H9 (cell line): ENCODE measurements around the gene CFAP46. TPM values are rescaled to one million over a fixed set of nuclear protein-coding genes. Genes with fewer than 3 reads are reported as not detected.

Source experiments
- DNase-seq: peaks from one replicate; pipeline ENCODE4 v3.0.0-alpha.2; 2017
- H2AFZ ChIP-seq: one replicate; pipeline ENCODE4 v1.6.1; 2013; ENCODE audit warnings: mild to moderate bottlenecking, low read length, control low read depth, moderate library complexity
- H2AK5ac ChIP-seq: 2 replicates; pipeline ENCODE4 v1.6.1; 2013; ENCODE audit warnings: low read length, control low read depth, mixed read lengths; ENCODE audit not compliant: insufficient read length
- H2BK120ac ChIP-seq: one replicate; pipeline ENCODE4 v1.6.1; 2013; ENCODE audit warnings: low read depth, mild to moderate bottlenecking, low read length, control low read depth, inconsistent platforms; ENCODE audit not compliant: poor library complexity, severe bottlenecking
- H2BK12ac ChIP-seq: 2 replicates; pipeline ENCODE4 v1.6.1; 2013; ENCODE audit warnings: low read length, control low read depth, mixed read lengths, low read depth; ENCODE audit not compliant: insufficient read length
- H2BK15ac ChIP-seq: 2 replicates; pipeline ENCODE4 v1.6.1; 2013; ENCODE audit warnings: low read depth, low read length, control low read depth
- H2BK20ac ChIP-seq: one replicate; pipeline ENCODE4 v1.6.1; 2013; ENCODE audit warnings: low read depth, mild to moderate bottlenecking, low read length, control low read depth, inconsistent platforms; ENCODE audit not compliant: poor library complexity, severe bottlenecking
- H2BK5ac ChIP-seq: 2 replicates; pipeline ENCODE4 v1.6.1; 2013; ENCODE audit warnings: low read length, control low read depth, mixed read lengths; ENCODE audit not compliant: insufficient read length
- H3K14ac ChIP-seq: 2 replicates; pipeline ENCODE4 v1.6.1; 2013; ENCODE audit warnings: low read length, control low read depth; ENCODE audit not compliant: insufficient read depth
- H3K18ac ChIP-seq: 2 replicates; pipeline ENCODE4 v1.6.1; 2013; ENCODE audit warnings: low read depth, mild to moderate bottlenecking, mixed read lengths, low read length, control low read depth; ENCODE audit not compliant: insufficient read length
- H3K23ac ChIP-seq: 2 replicates; pipeline ENCODE4 v1.6.1; 2013; ENCODE audit warnings: low read length, control low read depth, mixed read lengths, low read depth; ENCODE audit not compliant: insufficient read length
- H3K23me2 ChIP-seq: 2 replicates; pipeline ENCODE4 v1.6.1; 2013; ENCODE audit warnings: low read depth, mild to moderate bottlenecking, mixed read lengths, low read length, control low read depth; ENCODE audit not compliant: insufficient read length, poor library complexity, severe bottlenecking
- H3K27ac ChIP-seq: 2 replicates; pipeline ENCODE4 v1.5.1; 2013; ENCODE audit warnings: low read length, control low read depth, mixed read lengths, low read depth; ENCODE audit not compliant: insufficient read length
- H3K27me3 ChIP-seq: 2 replicates; pipeline ENCODE4 v1.6.1; 2013; ENCODE audit warnings: low read length, control low read depth, inconsistent platforms; ENCODE audit not compliant: insufficient read depth
- H3K4ac ChIP-seq: 2 replicates; pipeline ENCODE4 v1.6.1; 2013; ENCODE audit warnings: low read depth, mild to moderate bottlenecking, control low read depth, inconsistent platforms, low read length, moderate library complexity
- H3K4me1 ChIP-seq: 2 replicates; pipeline ENCODE4 v1.6.1; 2013; ENCODE audit warnings: low read length, control low read depth, inconsistent platforms; ENCODE audit not compliant: insufficient read depth
- H3K4me2 ChIP-seq: 2 replicates; pipeline ENCODE4 v1.6.1; 2013; ENCODE audit warnings: low read length, control low read depth, mixed read lengths; ENCODE audit not compliant: insufficient read length, insufficient read depth
- H3K56ac ChIP-seq: 2 replicates; pipeline ENCODE4 v1.6.1; 2013; ENCODE audit warnings: low read depth, mild to moderate bottlenecking, mixed read lengths, low read length, control low read depth; ENCODE audit not compliant: insufficient read length
- H3K79me1 ChIP-seq: 2 replicates; pipeline ENCODE4 v1.6.1; 2013; ENCODE audit warnings: low read depth, mild to moderate bottlenecking, moderate library complexity, low read length, control low read depth, inconsistent platforms; ENCODE audit not compliant: insufficient read depth, poor library complexity, severe bottlenecking
- H3K79me2 ChIP-seq: 2 replicates; pipeline ENCODE4 v1.6.1; 2013; ENCODE audit warnings: low read length, control low read depth, inconsistent platforms; ENCODE audit not compliant: insufficient read depth
- H3K9ac ChIP-seq: 2 replicates; pipeline ENCODE4 v1.6.1; 2013; ENCODE audit warnings: low read length, control low read depth, mixed read lengths; ENCODE audit not compliant: insufficient read length; ENCODE audit errors: extremely low read depth
- H3K9me3 ChIP-seq: one replicate; pipeline ENCODE4 v1.6.1; 2013; ENCODE audit warnings: low read depth, low read length, inconsistent platforms; ENCODE audit not compliant: control insufficient read depth
- H3T11ph ChIP-seq: one replicate; pipeline ENCODE4 v1.6.1; 2013; ENCODE audit warnings: mild to moderate bottlenecking, low read length, control low read depth, inconsistent platforms
- H4K20me1 ChIP-seq: one replicate; pipeline ENCODE4 v1.6.1; 2013; ENCODE audit not compliant: control insufficient read depth, insufficient read length, insufficient read depth
- H4K5ac ChIP-seq: 2 replicates; pipeline ENCODE4 v1.6.1; 2013; ENCODE audit warnings: low read depth, mild to moderate bottlenecking, mixed read lengths, low read length, control low read depth; ENCODE audit not compliant: insufficient read length
- H4K8ac ChIP-seq: replicated peaks from 2 replicates; pipeline ENCODE4 v1.6.1; 2013; ENCODE audit warnings: low read length, control low read depth, mixed read lengths, low read depth; ENCODE audit not compliant: insufficient read length
- H4K91ac ChIP-seq: 2 replicates; pipeline ENCODE4 v1.6.1; 2013; ENCODE audit warnings: low read depth, mild to moderate bottlenecking, moderate library complexity, mixed read lengths, low read length, control low read depth; ENCODE audit not compliant: insufficient read length
- H3K27ac Mint-ChIP-seq, 3 experiments: 2 replicates in 2 of 3; 3 replicates in 1 of 3; pipeline ENCODE4 v1.8.0; 2020 to 2021; ENCODE audit warnings: mixed read lengths in 3 of 3, mild to moderate bottlenecking in 1 of 3, moderate library complexity in 1 of 3
- H3K27me3 Mint-ChIP-seq: 2 replicates; pipeline ENCODE4 v1.8.0; 2021; ENCODE audit warnings: low read depth, mild to moderate bottlenecking, moderate library complexity, mixed read lengths
- H3K36me3 Mint-ChIP-seq, 3 experiments: 2 replicates in 2 of 3; 3 replicates in 1 of 3; pipeline ENCODE4 v1.8.0; 2020 to 2021; ENCODE audit warnings: low read depth in 3 of 3, mixed read lengths in 3 of 3; ENCODE audit not compliant: insufficient read depth in 1 of 3
- H3K4me1 Mint-ChIP-seq, 2 experiments: 2 replicates each; pipeline ENCODE4 v1.8.0; 2020; ENCODE audit warnings: mixed read lengths in 2 of 2
- H3K4me3 Mint-ChIP-seq, 2 experiments: 2 replicates in 1 of 2; 3 replicates in 1 of 2; pipeline ENCODE4 v1.8.0; 2020 to 2021; ENCODE audit warnings: mild to moderate bottlenecking in 2 of 2, mixed read lengths in 2 of 2, moderate library complexity in 1 of 2
- H3K9me3 Mint-ChIP-seq, 2 experiments: 2 replicates in 1 of 2; 3 replicates in 1 of 2; pipeline ENCODE4 v1.8.0; 2020; ENCODE audit warnings: mild to moderate bottlenecking in 2 of 2, mixed read lengths in 2 of 2, moderate library complexity in 1 of 2
- WGBS: extraction: QIAGEN DNeasy Blood & Tissue Kit; methylation state at CpG from one replicate; pipeline ENCODE4 v1.1.7; 2013; ENCODE audit warnings: missing lambda C conversion rate, low lambda C conversion rate, mixed read lengths; ENCODE audit not compliant: insufficient read length; ENCODE audit errors: extremely low coverage; 5-methylcytosine and 5-hydroxymethylcytosine counted together
- total RNA-seq: library from RNA; stranded (reverse); gene quantifications from 2 replicates; pipeline ENCODE4 v1.2.1, GENCODE V29; 2021
- TF ChIP-seq, protein P1 (sequence below): fragments of 200-600 bp; sonication (generic); conservative IDR thresholded peaks from 3 replicates; pipeline ENCODE4 v1.8.0; 2021; ENCODE audit warnings: antibody characterized with exemption, mild to moderate bottlenecking

The CFAP46 gene
- total RNA-seq, 1 experiment from 2014 or later = 3.1 TPM

DNA sequence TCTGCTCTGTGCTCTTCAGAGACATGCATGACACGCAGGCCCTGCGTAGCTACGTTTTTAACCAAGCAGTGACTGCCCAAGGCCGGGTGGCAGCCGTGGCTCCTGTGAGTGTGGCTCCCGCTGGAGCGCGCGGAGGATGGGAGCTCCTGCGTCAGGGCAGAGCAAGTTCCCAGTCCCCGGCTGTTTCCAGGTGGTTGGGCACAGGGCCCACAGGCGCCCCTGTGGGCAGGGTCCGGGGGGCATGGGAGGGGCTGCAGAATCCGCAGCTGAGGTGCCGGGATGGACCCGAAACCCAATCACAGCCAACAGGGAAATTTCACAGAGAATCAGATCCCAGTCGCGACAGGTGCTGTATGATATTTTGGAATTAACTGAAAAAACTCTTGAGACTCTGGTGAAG is 166.2 kb downstream of the CFAP46 start:
- H4K5ac ChIP-seq = no peak overlapping the region
- no peak overlapping the region for H4K91ac ChIP-seq
- H3K27ac Mint-ChIP-seq = no peak overlapping the region
- peaks cover 6% of the 10 kb centered on the region for H3K27me3 Mint-ChIP-seq
- no peak overlapping the region for H2BK12ac ChIP-seq
- H3K4me1 Mint-ChIP-seq = peaks cover 0 to 8% of the 10 kb centered on the region in 2 experiments; a peak in 2 of 4 replicates
- no peak overlapping the region for H3K18ac ChIP-seq
- H2BK15ac ChIP-seq = no peak overlapping the region
- H3K23ac ChIP-seq = no peak overlapping the region
- no peak overlapping the region for H2BK120ac ChIP-seq
- no peak overlapping the region for H3T11ph ChIP-seq
- H3K36me3 Mint-ChIP-seq = peaks cover 4 to 7% (median 6%) of the 10 kb centered on the region in 3 experiments; a peak in 5 of 7 replicates
- no peak overlapping the region for H2BK5ac ChIP-seq
- no peaks in the 10 kb centered on the region for H3K79me2 ChIP-seq
- H3K27ac ChIP-seq = no peak overlapping the region
- no peaks in the 10 kb centered on the region for H3K9me3 ChIP-seq
- H2BK20ac ChIP-seq = no peak overlapping the region
- H4K8ac ChIP-seq = no peak overlapping the region
- H3K27me3 ChIP-seq = no peaks in the 10 kb centered on the region
- no peaks in the 10 kb centered on the region for H3K23me2 ChIP-seq
- H3K4me1 ChIP-seq = no peaks in the 10 kb centered on the region
- H3K4ac ChIP-seq = no peak overlapping the region
- no peak for DNase-seq
- H3K14ac ChIP-seq = no peak overlapping the region
- H3K9ac ChIP-seq = no peak overlapping the region
- no peak overlapping the region for H2AFZ ChIP-seq
- no peaks in the 10 kb centered on the region for H4K20me1 ChIP-seq
- no peak overlapping the region for H3K56ac ChIP-seq
- no peaks in the 10 kb centered on the region for H3K79me1 ChIP-seq
- H2AK5ac ChIP-seq = no peak overlapping the region
- WGBS = no CpG with 5 or more reads among the region's 18 CpGs
- peaks cover 8 to 9% of the 10 kb centered on the region in 2 experiments; a peak in 4 of 5 replicates for H3K9me3 Mint-ChIP-seq
- TF ChIP-seq, protein P1, sequence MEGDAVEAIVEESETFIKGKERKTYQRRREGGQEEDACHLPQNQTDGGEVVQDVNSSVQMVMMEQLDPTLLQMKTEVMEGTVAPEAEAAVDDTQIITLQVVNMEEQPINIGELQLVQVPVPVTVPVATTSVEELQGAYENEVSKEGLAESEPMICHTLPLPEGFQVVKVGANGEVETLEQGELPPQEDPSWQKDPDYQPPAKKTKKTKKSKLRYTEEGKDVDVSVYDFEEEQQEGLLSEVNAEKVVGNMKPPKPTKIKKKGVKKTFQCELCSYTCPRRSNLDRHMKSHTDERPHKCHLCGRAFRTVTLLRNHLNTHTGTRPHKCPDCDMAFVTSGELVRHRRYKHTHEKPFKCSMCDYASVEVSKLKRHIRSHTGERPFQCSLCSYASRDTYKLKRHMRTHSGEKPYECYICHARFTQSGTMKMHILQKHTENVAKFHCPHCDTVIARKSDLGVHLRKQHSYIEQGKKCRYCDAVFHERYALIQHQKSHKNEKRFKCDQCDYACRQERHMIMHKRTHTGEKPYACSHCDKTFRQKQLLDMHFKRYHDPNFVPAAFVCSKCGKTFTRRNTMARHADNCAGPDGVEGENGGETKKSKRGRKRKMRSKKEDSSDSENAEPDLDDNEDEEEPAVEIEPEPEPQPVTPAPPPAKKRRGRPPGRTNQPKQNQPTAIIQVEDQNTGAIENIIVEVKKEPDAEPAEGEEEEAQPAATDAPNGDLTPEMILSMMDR = no peak
- H3K4me3 Mint-ChIP-seq = no peak overlapping the region
- H3K4me2 ChIP-seq = no peak overlapping the region
